Hepatocyte (in vitro differentiated cells): ENCODE data around the gene CDKN2A. TPM values are rescaled to one million over a fixed set of nuclear protein-coding genes. Genes with fewer than 3 reads are reported as not detected.

ENCODE experiments used
- DNase-seq: peaks from one replicate; pipeline ENCODE4 v3.0.0-alpha.2; 2016; ENCODE audit warnings: low spot score
- H2AFZ ChIP-seq: fragments of 200-600 bp; sonication (generic); 2 replicates; pipeline ENCODE4 v1.6.0; 2016; ENCODE audit warnings: antibody characterized with exemption, mild to moderate bottlenecking
- H3K27ac ChIP-seq: fragments of 200-600 bp; sonication (generic); 2 replicates; pipeline ENCODE4 v1.5.1; 2016; ENCODE audit warnings: mild to moderate bottlenecking
- H3K27me3 ChIP-seq: fragments of 200-600 bp; sonication (generic); 2 replicates; pipeline ENCODE4 v1.6.1; 2016
- H3K36me3 ChIP-seq: fragments of 200-600 bp; sonication (generic); replicated peaks from 2 replicates; pipeline ENCODE4 v1.5.1; 2016; ENCODE audit warnings: low read depth; ENCODE audit not compliant: insufficient read depth
- H3K4me1 ChIP-seq: fragments of 200-600 bp; sonication (generic); 2 replicates; pipeline ENCODE4 v1.5.1; 2016; ENCODE audit warnings: mild to moderate bottlenecking, moderate library complexity; ENCODE audit not compliant: insufficient read depth
- H3K4me2 ChIP-seq: fragments of 200-600 bp; sonication (generic); 2 replicates; pipeline ENCODE4 v1.6.0; 2016
- H3K4me3 ChIP-seq: fragments of 200-600 bp; sonication (generic); 2 replicates; pipeline ENCODE4 v1.5.1; 2016; ENCODE audit warnings: mild to moderate bottlenecking
- H3K79me2 ChIP-seq: fragments of 200-600 bp; sonication (generic); 2 replicates; pipeline ENCODE4 v1.6.0; 2017; ENCODE audit warnings: mild to moderate bottlenecking
- H3K9me2 ChIP-seq: fragments of 200-600 bp; sonication (generic); replicated peaks from 2 replicates; pipeline ENCODE4 v1.6.0; 2017; ENCODE audit warnings: mild to moderate bottlenecking; ENCODE audit not compliant: insufficient read depth
- H3K9me3 ChIP-seq: fragments of 200-600 bp; sonication (generic); 2 replicates; pipeline ENCODE4 v1.5.1; 2016; ENCODE audit warnings: low read depth, mild to moderate bottlenecking
- H4K20me1 ChIP-seq: fragments of 200-600 bp; sonication (generic); 2 replicates; pipeline ENCODE4 v1.6.0; 2016; ENCODE audit warnings: mild to moderate bottlenecking; ENCODE audit not compliant: insufficient read depth, poor library complexity, severe bottlenecking
- CTCF ChIP-seq: fragments of 200-600 bp; sonication (generic); IDR thresholded peaks from 2 replicates; pipeline ENCODE4 v1.5.1; 2016; ENCODE audit warnings: antibody characterized with exemption, mild to moderate bottlenecking; ENCODE audit not compliant: poor library complexity
- EZH2 ChIP-seq: fragments of 200-600 bp; sonication (generic); IDR thresholded peaks from 2 replicates; pipeline ENCODE4 v1.6.1; 2016; ENCODE audit warnings: antibody characterized with exemption, mild to moderate bottlenecking, borderline replicate concordance
- EZH2phosphoT487 ChIP-seq: fragments of 200-600 bp; sonication (generic); IDR thresholded peaks from one replicate; pipeline ENCODE4 v1.6.1; 2018; ENCODE audit warnings: antibody characterized with exemption, mild to moderate bottlenecking, low read depth, moderate library complexity; ENCODE audit not compliant: unreplicated experiment, severe bottlenecking
- WGBS: methylation state at CpG from one replicate; pipeline ENCODE4 v1.1.6; 2016; ENCODE audit warnings: low lambda C conversion rate; ENCODE audit errors: missing lambda C conversion rate; 5-methylcytosine and 5-hydroxymethylcytosine counted together
- polyA plus RNA-seq: library from polyadenylated mRNA; unstranded; fragments of >200 nt; fragmentation: Nextera tagmentation; extraction: Ambion mirVana; gene quantifications from 2 replicates; pipeline ENCODE4 v1.2.1, GENCODE V29; 2016
- total RNA-seq: library from RNA; depleted of rRNA; stranded (reverse); fragments of >200 nt; gene quantifications from 2 replicates; pipeline ENCODE4 v1.2.3, GENCODE V29; 2014

Gene CDKN2A
- total and polyA plus RNA-seq, 2 experiments from 2014 or later, result 0.90 to 2.9 TPM

DNA sequence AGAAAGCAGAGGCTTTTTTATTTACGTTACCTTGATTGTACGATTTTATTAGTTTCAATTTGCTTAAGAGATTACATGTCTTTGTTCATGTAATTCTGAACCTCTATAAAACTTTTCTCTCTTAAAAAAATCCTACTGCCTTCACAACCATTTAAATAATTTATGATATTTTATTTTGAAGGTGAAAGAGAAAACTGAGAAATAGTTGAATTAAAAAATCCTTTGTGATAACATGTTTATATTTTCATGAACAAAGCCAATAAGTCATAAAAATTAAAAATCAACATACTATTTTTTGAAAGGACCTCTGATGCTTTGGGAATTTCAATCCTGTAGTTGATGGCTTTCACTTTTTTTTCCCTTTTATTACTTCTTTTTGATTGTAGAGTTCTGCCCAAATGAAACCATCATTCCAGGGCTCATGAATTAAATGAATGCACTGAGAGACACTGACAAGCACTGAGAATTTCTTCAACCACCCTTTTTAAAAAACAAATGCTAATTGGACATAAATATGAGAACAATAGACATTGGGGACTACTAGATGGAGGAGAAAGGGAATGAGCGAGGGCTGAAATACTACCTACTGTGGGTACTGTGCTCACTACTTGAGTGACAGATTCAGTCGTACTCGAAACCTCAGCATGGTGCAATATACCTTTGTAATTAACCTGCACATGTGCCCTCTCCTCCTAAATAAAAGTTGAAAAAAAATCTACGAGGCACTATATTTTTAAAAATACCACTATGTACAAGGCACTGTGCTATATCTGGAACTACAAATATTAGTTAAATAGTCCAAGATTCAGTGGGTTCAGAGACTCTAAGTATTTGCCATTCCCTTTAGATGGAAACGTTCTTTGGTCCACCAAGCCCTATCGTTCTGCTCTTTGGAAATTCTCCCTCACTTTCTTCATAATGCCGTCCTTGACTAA, 5.9 kb downstream of the CDKN2A start:
- Histone ChIP-seq H3K27me3 (peaks cover 99% of the 10 kb centered on the region), H3K79me2 (no peaks in the 10 kb centered on the region), H3K36me3 (no peaks in the 10 kb centered on the region), H3K9me2 (no peaks in the 10 kb centered on the region), H4K20me1 (no peaks in the 10 kb centered on the region), H3K27ac (no peak overlapping the region), H3K4me2 (no peak overlapping the region), H3K4me3 (no peak overlapping the region), H3K4me1 (no peaks in the 10 kb centered on the region), H3K9me3 (no peaks in the 10 kb centered on the region), H2AFZ (no peak overlapping the region)
- 29% methylated on average over 9 of the region's 9 CpGs for WGBS
- no peak for DNase-seq
- TF ChIP-seq EZH2 (no peak), CTCF (no peak), EZH2phosphoT487 (no peak)

GRCh38 chr9:21985964-21986667, 8.1 kb downstream of the CDKN2A start:
- H3K9me3 ChIP-seq, result no peaks in the 10 kb centered on the region
- H4K20me1 ChIP-seq, result no peaks in the 10 kb centered on the region
- H3K4me2 ChIP-seq, result no peak overlapping the region
- H3K9me2 ChIP-seq, result no peaks in the 10 kb centered on the region
- H2AFZ ChIP-seq, result no peak overlapping the region
- TF ChIP-seq CTCF (no peak), EZH2 (no peak), EZH2phosphoT487 (no peak)
- H3K4me1 ChIP-seq, result no peaks in the 10 kb centered on the region
- WGBS, result 68% methylated on average over 5 of the region's 5 CpGs
- DNase-seq, result no peak
- no peaks in the 10 kb centered on the region for H3K79me2 ChIP-seq
- H3K36me3 ChIP-seq, result no peaks in the 10 kb centered on the region
- no peak overlapping the region for H3K4me3 ChIP-seq
- H3K27me3 ChIP-seq, result peaks cover 100% of the 10 kb centered on the region
- no peak overlapping the region for H3K27ac ChIP-seq

DNA sequence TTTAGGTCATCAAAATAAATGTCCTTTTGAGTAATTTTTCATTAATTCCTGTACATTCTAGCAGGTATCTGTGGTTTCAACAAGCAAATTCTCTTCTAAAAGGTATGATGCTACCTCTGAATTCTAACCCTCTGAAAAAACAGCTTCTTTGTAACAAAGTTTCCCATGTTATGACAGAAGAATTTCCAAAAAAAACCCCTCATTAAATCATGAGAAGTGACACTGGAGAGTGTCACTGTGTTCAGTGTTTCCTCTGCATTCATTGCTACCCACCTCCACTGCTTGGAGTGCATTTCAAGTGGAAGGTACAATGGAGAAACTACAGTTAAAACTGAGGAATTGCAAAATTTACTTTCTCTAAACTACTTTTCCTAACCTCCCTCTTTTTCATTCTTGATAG, 10.1 kb downstream of the CDKN2A start:
- Histone ChIP-seq H3K9me2 (no peaks in the 10 kb centered on the region), H3K9me3 (no peaks in the 10 kb centered on the region), H3K4me1 (no peaks in the 10 kb centered on the region), H2AFZ (no peak overlapping the region), H3K4me3 (no peak overlapping the region), H3K27me3 (peaks cover 94% of the 10 kb centered on the region), H3K4me2 (no peak overlapping the region), H3K36me3 (no peaks in the 10 kb centered on the region), H3K27ac (no peak overlapping the region), H3K79me2 (no peaks in the 10 kb centered on the region), H4K20me1 (no peaks in the 10 kb centered on the region)
- no peak for DNase-seq
- no peak for TF ChIP-seq EZH2phosphoT487

DNA sequence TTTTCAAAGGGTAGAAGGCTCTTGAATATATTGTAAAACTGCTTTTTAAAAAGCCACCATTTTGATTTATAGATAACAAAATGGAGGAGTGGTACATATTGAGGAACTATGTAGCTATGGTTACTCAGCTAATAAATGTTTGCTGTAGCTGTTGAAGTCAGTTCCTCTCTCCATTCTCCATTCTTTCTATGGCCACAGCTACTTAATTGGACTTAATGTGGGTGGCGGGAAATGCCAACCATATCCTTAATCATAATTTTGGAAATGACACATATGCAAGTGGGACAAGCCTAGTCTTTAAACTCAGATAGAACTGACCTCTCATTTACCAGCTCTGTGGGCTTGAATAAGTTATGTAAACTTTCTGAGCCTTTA, 10.6 kb downstream of the CDKN2A start:
- H3K4me3 ChIP-seq, result no peak overlapping the region
- H3K27me3 ChIP-seq, result peaks cover 94% of the 10 kb centered on the region
- TF ChIP-seq EZH2phosphoT487 (no peak), CTCF (no peak), EZH2 (no peak)
- H3K4me1 ChIP-seq, result no peaks in the 10 kb centered on the region
- no peaks in the 10 kb centered on the region for H3K79me2 ChIP-seq
- no peak overlapping the region for H3K4me2 ChIP-seq
- WGBS, result 88% methylated on average over 1 of the region's 1 CpG
- no peaks in the 10 kb centered on the region for H3K9me3 ChIP-seq
- no peaks in the 10 kb centered on the region for H3K9me2 ChIP-seq
- no peak for DNase-seq
- no peak overlapping the region for H3K27ac ChIP-seq
- no peaks in the 10 kb centered on the region for H3K36me3 ChIP-seq
- H4K20me1 ChIP-seq, result no peaks in the 10 kb centered on the region
- H2AFZ ChIP-seq, result no peak overlapping the region
